ENCODE data around the gene IGFL1. TPM values are rescaled to one million over a fixed set of nuclear protein-coding genes. Genes with fewer than 3 reads are reported as not detected.
A peak's percentile ranks its signal among the peaks of the same experiment; 100 is the strongest.
"Not testable (repeated sequence)": the region's sequence is repeated elsewhere in the genome, so short reads cannot be mapped to it uniquely, and the experiment has no call there.

Gene IGFL1
- total and polyA plus RNA-seq, 5 donors, result not detected

DNA sequence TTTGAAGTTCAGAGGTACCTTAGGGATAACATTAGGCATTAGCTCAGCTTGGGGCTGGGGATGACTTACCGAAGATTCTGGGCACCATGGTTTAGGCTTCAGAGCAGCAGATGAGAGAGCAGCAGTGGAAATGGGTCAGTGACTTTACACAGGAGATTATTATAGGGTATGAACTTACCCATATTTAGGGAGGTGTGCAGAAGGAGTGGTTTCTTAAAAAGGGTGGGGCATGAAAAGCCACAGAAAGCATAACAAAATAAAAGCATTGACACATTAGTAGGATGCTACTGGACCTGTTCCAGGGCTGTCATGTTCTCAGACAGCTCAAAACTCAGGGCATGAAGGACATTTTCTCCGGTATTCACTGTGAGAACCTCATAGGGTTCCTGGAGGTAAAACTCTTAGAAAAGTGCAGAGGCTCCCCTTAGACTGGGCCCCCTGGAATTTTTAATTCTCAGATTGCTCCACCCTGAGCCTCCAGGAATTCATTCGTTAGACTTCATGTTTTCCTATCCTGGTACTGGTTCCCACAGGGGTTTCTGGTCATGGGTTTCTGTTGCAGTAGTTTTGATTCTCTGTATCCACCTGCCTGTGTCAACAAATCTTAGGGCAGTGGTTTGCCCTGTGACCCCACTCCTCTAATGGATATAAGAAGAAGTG is 20.7 kb downstream of the IGFL1 start:
- Histone ChIP-seq H3K27me3 (ENCODE audit: control insufficient read depth, insufficient read depth) (no peaks in the 10 kb centered on the region), H3K4me3 (ENCODE audit: low read length) (no peak overlapping the region), H3K9me3 (ENCODE audit: control insufficient read depth, low read length) (no peaks in the 10 kb centered on the region), H3K4me1 (ENCODE audit: control insufficient read depth, insufficient read depth, low read length) (no peaks in the 10 kb centered on the region), H3K27ac (ENCODE audit: low read length) (no peak overlapping the region)
- 51% methylated on average over 3 of the region's 3 CpGs for WGBS
- DNase-seq (no peak), ATAC-seq (no peak)
- intact Hi-C loops (cut with DNase I), result no loop called here

- H3K9me3 ChIP-seq (ENCODE audit: control insufficient read depth, low read length), result no peaks in the 10 kb centered on the region
- WGBS, result 81% methylated on average over 5 of the region's 5 CpGs
- ATAC-seq (no peak), DNase-seq (no peak)
- intact Hi-C loops (cut with DNase I), result no loop called here
- no peak overlapping the region for H3K27ac ChIP-seq (ENCODE audit: low read length)
- H3K4me1 ChIP-seq (ENCODE audit: control insufficient read depth, insufficient read depth, low read length), result no peaks in the 10 kb centered on the region
- no peak overlapping the region for H3K4me3 ChIP-seq (ENCODE audit: low read length)
- H3K27me3 ChIP-seq (ENCODE audit: control insufficient read depth, insufficient read depth), result no peaks in the 10 kb centered on the region
Measured at GRCh38 chr19:46251416-46251815, 21.9 kb downstream of the IGFL1 start.

DNA sequence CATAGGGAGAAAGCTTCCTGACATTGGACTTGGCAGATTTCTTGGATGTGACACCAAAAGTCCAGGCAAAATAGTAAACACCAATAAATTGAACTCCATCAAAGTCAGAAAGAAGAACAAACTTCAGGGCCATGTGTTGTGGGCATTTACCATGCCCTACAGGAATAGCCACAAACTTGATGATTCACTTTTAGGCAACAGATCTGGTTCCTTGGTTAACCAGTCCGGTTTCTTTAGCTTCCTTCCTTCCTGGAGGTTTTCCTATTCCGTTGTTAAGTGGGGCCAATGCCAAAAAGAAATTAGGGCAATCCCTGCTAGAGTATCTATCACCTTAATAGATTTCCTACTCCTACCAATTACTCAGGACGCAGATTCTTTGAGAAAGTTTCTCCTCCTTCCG is 25.2 kb downstream of the IGFL1 start:
- no peak overlapping the region for H3K27ac ChIP-seq (ENCODE audit: low read length)
- DNase-seq (no peak), ATAC-seq (no peak)
- 72% methylated on average over 4 of the region's 4 CpGs for whole genome bisulfite sequencing
- no peak overlapping the region for H3K4me3 ChIP-seq (ENCODE audit: low read length)
- H3K9me3 ChIP-seq (ENCODE audit: control insufficient read depth, low read length), result no peaks in the 10 kb centered on the region
- intact Hi-C loops (cut with DNase I), result no loop called here
- peaks cover 2% of the 10 kb centered on the region for H3K27me3 ChIP-seq (ENCODE audit: control insufficient read depth, insufficient read depth)
- no peaks in the 10 kb centered on the region for H3K4me1 ChIP-seq (ENCODE audit: control insufficient read depth, insufficient read depth, low read length)

DNA sequence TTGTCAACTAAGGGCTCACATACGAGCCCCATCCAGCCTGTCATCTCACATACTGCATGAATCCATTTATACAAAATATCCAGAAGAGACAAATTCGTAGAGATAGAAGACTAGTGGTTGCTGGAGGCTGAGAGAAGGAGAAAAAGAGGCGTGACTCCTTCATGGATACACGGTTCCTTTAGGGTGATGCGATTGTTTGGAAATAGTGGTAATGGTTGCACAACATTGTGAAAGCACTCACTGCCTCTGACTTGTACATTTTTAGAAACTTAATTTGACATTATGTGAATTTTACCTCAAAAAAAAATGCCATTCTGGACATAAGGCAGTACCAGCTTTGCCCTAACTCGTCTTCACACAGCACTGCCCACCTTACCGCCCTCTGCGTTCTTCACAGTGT is 27.3 kb downstream of the IGFL1 start:
- intact Hi-C loops (cut with DNase I), result no loop called here
- no peaks in the 10 kb centered on the region for H3K4me1 ChIP-seq (ENCODE audit: control insufficient read depth, insufficient read depth, low read length)
- H3K4me3 ChIP-seq (ENCODE audit: low read length), result no peak overlapping the region
- peaks cover 2% of the 10 kb centered on the region for H3K27me3 ChIP-seq (ENCODE audit: control insufficient read depth, insufficient read depth)
- no peak for ATAC-seq
- H3K27ac ChIP-seq (ENCODE audit: low read length), result no peak overlapping the region
- no peak for DNase-seq
- H3K9me3 ChIP-seq (ENCODE audit: control insufficient read depth, low read length), result no peaks in the 10 kb centered on the region
- 68% methylated on average over 8 of the region's 8 CpGs for WGBS

- intact Hi-C loops (cut with DNase I), result loop anchor here in 3 of 4 donors (5.0 to 10.0 kb wide), 4 partner anchors 177 to 234 kb away; no protein-coding TSS in a partner anchor
- H3K27me3 ChIP-seq (ENCODE audit: control insufficient read depth, insufficient read depth); ATAC-seq; H3K4me1 ChIP-seq (ENCODE audit: control insufficient read depth, insufficient read depth, low read length); H3K9me3 ChIP-seq (ENCODE audit: control insufficient read depth, low read length); DNase-seq; H3K4me3 ChIP-seq (ENCODE audit: low read length); H3K27ac ChIP-seq (ENCODE audit: low read length): not testable (repeated sequence)
- WGBS, result 64% methylated on average over 7 of the region's 7 CpGs
Measured at GRCh38 chr19:46261501-46261900, 32.0 kb downstream of the IGFL1 start.

GRCh38 chr19:46262684-46263296 is 33.2 kb downstream of the IGFL1 start:
- not testable (repeated sequence) for H3K27ac ChIP-seq (ENCODE audit: low read length); ATAC-seq; DNase-seq; H3K4me3 ChIP-seq (ENCODE audit: low read length); H3K27me3 ChIP-seq (ENCODE audit: control insufficient read depth, insufficient read depth); H3K4me1 ChIP-seq (ENCODE audit: control insufficient read depth, insufficient read depth, low read length); H3K9me3 ChIP-seq (ENCODE audit: control insufficient read depth, low read length)
- 57% methylated on average over 11 of the region's 11 CpGs for WGBS
- intact Hi-C loops (cut with DNase I), result loop anchor here in 3 of 4 donors (2.0 to 10.0 kb wide), 5 partner anchors 178 to 235 kb away; no protein-coding TSS in a partner anchor

DNA sequence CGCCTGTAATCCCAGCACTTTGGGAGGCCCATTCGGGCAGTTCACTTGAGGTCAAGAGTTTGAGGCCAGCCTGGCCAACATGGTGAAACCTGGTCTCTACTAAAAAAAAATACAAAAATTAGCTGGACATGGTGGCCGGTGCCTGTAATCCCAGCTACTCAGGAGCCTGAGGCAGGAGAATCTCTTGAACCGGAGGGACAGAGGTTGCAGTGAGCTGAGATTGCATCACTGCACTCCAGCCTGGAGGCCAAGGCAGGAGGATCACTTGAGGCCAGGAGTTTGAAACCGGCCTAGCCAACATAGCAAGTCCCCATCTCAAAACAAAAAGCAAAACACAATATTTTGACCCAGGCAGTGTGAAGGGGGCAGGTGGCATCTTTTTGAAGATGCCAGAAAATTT is 35.3 kb downstream of the IGFL1 start:
- H3K9me3 ChIP-seq (ENCODE audit: control insufficient read depth, low read length); DNase-seq; H3K4me1 ChIP-seq (ENCODE audit: control insufficient read depth, insufficient read depth, low read length); ATAC-seq; H3K27me3 ChIP-seq (ENCODE audit: control insufficient read depth, insufficient read depth); H3K27ac ChIP-seq (ENCODE audit: low read length); H3K4me3 ChIP-seq (ENCODE audit: low read length): not testable (repeated sequence)
- intact Hi-C loops (cut with DNase I), result loop anchor here in 3 of 4 donors (5.0 to 10.0 kb wide), 4 partner anchors 180 to 238 kb away; no protein-coding TSS in a partner anchor
- WGBS, result 77% methylated on average over 5 of the region's 5 CpGs

DNA sequence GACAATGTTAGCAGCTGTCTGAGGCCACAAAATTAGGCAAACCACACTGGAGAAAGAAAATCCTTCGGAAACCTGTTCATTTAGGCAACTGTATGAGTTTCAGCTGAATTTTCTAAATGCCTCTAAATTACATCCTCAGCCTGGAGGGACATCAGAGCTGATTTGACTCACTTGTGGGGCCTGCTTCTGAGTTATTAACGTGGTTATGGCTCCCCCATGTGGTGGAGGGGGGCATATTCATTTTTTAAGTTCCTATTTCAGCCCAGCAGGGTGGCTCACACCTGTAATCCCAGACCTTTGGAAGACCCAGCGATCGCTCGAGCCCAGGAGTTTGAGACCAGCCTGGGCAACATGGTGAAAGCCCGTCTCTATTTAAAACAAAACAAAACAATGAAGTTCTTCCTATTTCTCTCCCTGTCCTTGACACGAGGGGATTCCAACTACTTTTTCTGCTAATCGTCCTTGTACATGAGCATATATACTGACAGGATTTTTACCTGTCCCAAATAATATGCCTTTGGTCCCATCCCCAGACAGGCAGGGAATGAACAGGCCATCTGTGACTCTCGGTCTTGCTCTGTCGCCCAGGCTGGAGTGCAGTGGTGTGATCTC is 35.8 kb downstream of the IGFL1 start:
- H3K9me3 ChIP-seq (ENCODE audit: control insufficient read depth, low read length), result no peaks in the 10 kb centered on the region
- ATAC-seq, result peak; percentile 67 to 85
- intact Hi-C loops (cut with DNase I), result loop anchor here in 2 of 4 donors (5.0 to 10.0 kb wide), 2 partner anchors 181 to 238 kb away; no protein-coding TSS in a partner anchor
- no peak overlapping the region for H3K4me3 ChIP-seq (ENCODE audit: low read length)
- H3K27ac ChIP-seq (ENCODE audit: low read length), result no peak overlapping the region
- WGBS, result 18% methylated on average over 10 of the region's 10 CpGs
- DNase-seq, result peak in 1 of 3 donors; percentile 42
- H3K4me1 ChIP-seq (ENCODE audit: control insufficient read depth, insufficient read depth, low read length), result no peaks in the 10 kb centered on the region
- no peaks in the 10 kb centered on the region for H3K27me3 ChIP-seq (ENCODE audit: control insufficient read depth, insufficient read depth)

DNA sequence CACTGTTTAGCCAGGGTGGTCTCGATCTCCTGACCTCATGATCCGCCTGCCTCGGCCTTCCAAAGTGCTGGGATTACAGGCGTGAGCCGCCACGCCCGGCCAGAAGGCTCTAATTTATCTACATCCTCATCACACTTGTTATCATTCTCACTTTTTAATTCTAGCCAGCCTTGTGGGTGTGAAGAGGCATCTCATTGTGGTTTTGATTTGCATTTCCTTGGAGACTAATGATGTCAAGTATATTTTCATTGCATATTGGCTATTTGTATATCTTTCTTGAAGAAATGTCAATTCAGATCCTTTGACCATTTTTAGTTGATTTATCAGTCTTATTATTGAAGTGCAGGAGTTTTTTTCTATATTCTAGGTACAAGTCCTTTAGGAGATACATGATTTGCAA is 39.6 kb downstream of the IGFL1 start:
- Histone ChIP-seq H3K4me3 (ENCODE audit: low read length) (no peak overlapping the region), H3K27me3 (ENCODE audit: control insufficient read depth, insufficient read depth) (no peaks in the 10 kb centered on the region), H3K27ac (ENCODE audit: low read length) (no peak overlapping the region), H3K4me1 (ENCODE audit: control insufficient read depth, insufficient read depth, low read length) (no peaks in the 10 kb centered on the region), H3K9me3 (ENCODE audit: control insufficient read depth, low read length) (no peaks in the 10 kb centered on the region)
- intact Hi-C loops (cut with DNase I), result loop anchor here in 2 of 4 donors (5.0 to 10.0 kb wide), 2 partner anchors 184 to 242 kb away; no protein-coding TSS in a partner anchor
- WGBS, result 81% methylated on average over 7 of the region's 7 CpGs
- DNase-seq (no peak), ATAC-seq (no peak)

- Histone ChIP-seq H3K27me3 (ENCODE audit: control insufficient read depth, insufficient read depth) (no peaks in the 10 kb centered on the region), H3K4me3 (ENCODE audit: low read length) (no peak overlapping the region), H3K9me3 (ENCODE audit: control insufficient read depth, low read length) (no peaks in the 10 kb centered on the region), H3K4me1 (ENCODE audit: control insufficient read depth, insufficient read depth, low read length) (no peaks in the 10 kb centered on the region), H3K27ac (ENCODE audit: low read length) (no peak overlapping the region)
- intact Hi-C loops (cut with DNase I), result loop anchor here in 2 of 4 donors (2.0 to 10.0 kb wide), 2 partner anchors 244 kb away; no protein-coding TSS in a partner anchor
- 33% methylated on average over 17 of the region's 17 CpGs for WGBS
- DNase-seq, result no peak
- no peak for ATAC-seq
Measured at GRCh38 chr19:46270521-46271256, 41.1 kb downstream of the IGFL1 start.
